HG02981 (cell line): ENCODE data around the gene PTGES2.

Experiments
- ATAC-seq: cut with Tn5 transposase; IDR thresholded peaks from one replicate; pipeline ENCODE4 v1.9.1; 2021; ENCODE audit warnings: mild to moderate bottlenecking, moderate library complexity; ENCODE audit not compliant: unreplicated experiment

The PTGES2 gene

GRCh38 chr9:128127568-128127989, at the start of gene PTGES2:
Gene PTGES2 (minus strand): TSS chr9:128127729. CDS start chr9:128127717, 12 bp downstream.
- peak; percentile 52 for ATAC-seq

DNA sequence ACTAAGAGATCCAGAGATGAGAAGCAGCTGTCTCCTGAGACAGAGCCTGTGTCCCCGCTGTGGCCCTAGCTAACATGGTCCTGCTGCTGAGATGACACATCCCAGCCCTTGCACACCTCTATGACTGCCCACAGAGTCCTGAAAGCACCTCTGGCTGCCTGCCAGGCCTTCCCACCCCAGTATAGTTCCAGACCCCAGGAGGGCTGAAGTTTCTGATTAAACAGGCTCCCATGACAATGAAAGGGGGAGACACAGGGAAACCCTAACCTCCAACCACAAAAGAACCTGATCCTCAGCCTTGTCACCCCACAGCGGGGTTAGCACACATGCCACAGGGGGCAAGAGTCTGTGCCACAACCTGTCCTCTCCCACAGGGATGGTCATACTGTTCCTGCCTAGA, 48.2 kb upstream of the PTGES2 start:
- no peak for ATAC-seq

- ATAC-seq: no peak
These were observed 47.6 kb upstream of the PTGES2 start for GRCh38 chr9:128175102-128175563.

DNA sequence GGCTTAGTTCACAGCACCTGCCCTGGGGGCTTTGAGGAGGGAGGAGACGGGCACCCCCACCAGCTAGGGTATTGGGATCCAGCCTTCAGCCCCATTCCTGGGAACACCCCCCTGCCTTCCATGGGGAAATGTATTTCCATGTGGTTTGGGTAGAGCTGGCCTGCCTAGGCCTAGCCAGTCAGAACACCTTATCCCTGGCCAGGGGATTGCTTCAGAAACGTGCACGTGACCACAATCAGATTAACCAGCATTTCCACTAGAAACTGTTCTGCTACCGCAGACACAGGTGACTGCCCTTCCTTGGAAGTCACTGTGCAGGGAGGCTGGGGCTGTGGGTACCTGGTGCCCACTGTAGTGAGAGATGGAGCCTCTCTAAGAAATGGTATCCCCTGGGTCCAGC, 46.5 kb upstream of the PTGES2 start:
- ATAC-seq: no peak

GRCh38 chr9:128169925-128170324, 42.4 kb upstream of the PTGES2 start:
- no peak for ATAC-seq

- ATAC-seq: no peak
These were observed 42.0 kb upstream of the PTGES2 start for GRCh38 chr9:128169492-128169891.

DNA sequence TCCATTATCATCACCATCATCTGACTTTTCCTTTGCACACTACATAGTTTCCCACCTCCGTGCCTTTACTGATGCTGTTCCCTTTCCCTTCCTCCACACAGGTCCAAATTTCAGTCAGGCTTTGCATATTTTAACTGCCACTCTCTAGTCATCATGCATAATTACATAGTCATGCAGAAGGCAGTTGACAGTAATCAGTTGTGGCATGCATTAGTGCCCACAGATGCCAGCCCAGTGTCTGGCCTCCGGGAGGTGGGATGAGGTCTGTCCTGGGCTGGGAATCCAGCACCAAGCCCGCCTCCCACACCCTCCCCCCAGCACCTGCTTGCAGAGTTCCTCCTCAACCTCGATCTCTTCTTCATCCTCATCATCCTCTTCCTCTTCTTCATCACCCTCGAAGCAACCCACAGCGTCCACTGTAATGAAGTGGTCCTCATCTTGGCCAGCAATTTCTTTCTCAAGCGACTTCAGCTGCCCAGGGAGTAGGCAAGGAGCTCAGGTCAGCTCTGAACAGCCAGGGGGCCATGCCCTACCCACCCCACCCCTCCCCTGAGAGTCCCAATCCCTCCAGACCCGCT, 41.3 kb upstream of the PTGES2 start:
- no peak for ATAC-seq

GRCh38 chr9:128167209-128167608, 39.7 kb upstream of the PTGES2 start:
- no peak for ATAC-seq

GRCh38 chr9:128166169-128166568, 38.6 kb upstream of the PTGES2 start:
- no peak for ATAC-seq

- no peak for ATAC-seq
These were observed 36.9 kb upstream of the PTGES2 start for GRCh38 chr9:128164307-128164885.

DNA sequence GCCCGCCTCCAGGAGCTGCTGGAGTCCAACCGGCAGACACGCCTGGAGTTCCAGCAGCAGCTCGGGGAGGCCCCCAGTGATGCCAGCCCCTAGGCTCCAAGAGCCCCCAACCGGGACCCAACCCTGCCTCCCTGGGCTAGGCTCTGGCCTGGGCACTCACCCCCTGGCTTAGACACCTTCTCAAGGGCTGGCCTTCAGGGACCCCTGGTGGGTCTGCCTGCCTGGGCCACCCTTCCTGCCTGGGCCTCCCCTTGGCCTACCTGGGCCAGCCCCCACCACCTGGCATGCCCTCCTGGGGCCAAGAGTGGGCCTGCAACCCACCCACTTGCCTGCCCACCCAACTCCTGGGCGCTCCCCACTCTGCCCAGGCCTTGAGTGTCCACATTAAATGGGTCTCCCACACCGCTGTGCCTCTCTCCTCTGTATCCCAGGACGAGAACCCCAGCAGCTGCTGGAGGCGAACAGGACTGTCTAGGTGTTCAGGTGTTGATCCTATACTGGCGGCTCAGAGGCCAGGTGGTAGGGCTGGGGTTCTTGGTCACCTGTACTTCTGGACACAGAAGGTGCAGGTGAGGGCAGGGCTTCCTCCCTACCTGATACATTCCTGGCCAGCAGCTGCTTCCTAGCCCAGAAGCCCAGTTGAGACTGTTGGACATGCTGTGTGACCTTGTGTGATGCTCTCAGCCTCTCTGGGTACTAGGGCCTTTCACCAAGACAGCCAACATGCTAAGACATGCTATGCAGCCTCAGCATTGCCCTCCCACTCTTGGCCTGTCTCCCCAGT, 36.2 kb upstream of the PTGES2 start:
- ATAC-seq: no peak

- no peak for ATAC-seq
These were observed 35.5 kb upstream of the PTGES2 start for GRCh38 chr9:128163027-128163515.

DNA sequence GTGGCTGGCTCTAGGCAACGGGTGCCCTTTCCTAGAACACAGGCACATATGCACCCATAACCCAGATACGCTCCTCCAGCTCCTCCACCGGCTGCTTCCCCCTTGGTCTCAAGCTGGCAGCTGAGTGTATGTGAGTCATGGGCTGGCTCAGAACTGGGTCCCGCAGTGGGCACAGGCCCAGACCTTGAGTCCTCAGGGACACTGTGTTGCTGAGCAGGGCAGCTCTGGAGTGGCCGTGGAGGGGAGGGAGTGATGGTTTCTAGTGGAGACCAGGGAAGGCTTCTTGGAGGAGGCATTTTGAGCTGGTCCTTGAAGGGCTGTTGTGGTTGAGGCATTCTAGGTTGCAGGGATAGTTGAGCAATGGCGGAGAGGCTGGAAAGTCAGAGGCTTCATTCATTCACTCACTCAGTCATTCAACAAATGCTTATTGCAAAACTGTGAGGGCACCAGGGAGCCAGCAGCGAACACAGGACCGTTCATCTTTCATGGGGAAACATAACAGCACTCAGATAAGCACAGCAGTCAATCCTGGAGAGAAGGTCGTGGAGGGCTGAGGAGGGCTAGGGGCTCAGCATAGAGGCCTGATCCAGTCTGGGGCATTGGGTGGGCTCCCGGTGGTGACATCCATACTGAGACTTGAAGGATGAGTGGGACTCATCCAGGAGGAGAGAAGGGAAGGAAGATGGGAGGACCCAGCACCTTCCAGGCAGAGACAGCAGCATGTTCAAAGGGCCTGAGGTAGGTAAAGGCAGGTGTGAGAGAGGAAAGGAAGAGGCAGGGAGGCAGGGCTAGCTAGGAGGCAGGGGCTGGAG, 34.9 kb upstream of the PTGES2 start:
- no peak for ATAC-seq

- no peak for ATAC-seq
These were observed 33.8 kb upstream of the PTGES2 start for GRCh38 chr9:128161215-128161902.

- peak; percentile 11 for ATAC-seq
These were observed 33.1 kb upstream of the PTGES2 start for GRCh38 chr9:128160603-128160987.

- peak; percentile 72 for ATAC-seq
These were observed 32.5 kb upstream of the PTGES2 start, which contains the start of gene BBLN for GRCh38 chr9:128159784-128160602. Gene BBLN (plus strand): TSS chr9:128160265. CDS start chr9:128160408, 143 bp downstream.

GRCh38 chr9:128159522-128159783, 31.9 kb upstream of the PTGES2 start:
- no peak for ATAC-seq

DNA sequence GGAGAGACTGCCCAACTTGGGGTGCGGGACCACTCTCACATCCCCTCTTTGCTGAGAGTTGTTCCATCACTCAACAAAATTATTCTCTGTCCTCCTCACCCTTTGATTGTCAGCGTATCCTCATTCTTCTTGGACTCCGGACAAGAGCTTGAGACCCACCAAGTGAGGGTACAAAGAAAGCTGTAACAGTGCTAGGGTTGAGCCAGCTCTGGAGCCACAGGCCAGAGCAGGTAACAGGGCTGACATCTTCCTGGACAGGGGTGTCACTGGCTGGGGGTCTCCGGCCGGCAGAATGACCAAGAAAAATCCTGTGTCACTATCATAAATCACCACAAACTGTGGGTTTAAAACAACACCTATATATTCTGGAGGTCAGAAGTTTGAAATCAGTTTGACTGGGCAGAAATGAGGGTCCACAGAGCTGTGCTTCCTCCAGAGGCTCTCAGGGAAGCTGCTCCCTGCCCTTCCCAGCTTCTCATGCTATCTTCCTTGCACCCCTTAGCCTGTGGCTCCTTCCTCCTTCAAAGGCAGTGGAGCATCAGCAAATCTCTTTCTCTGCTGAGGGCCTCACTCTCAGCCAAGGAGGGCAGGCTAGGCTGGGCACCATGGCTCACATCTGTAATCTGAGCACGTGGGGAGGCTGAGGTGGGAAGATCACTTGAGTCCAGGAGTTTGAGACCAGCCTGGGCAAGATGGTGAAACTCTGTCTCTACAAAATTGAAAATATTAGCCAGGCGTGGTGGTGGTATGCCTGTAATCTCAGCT, 28.4 kb upstream of the PTGES2 start:
- ATAC-seq: no peak
